ENCODE measurements around the gene EXTL1. TPM values are rescaled to one million over a fixed set of nuclear protein-coding genes. Genes with fewer than 3 reads are reported as not detected.

The EXTL1 gene
- total RNA-seq, 1 donor from 2014 or later = 1.8 TPM

- DNase-seq (ENCODE audit: low spot score) = no peak
- Mint-ChIP-seq H3K27ac (ENCODE audit: unreplicated experiment) (no peak overlapping the region), H3K9me3 (ENCODE audit: unreplicated experiment) (no peaks in the 10 kb centered on the region), H3K27me3 (ENCODE audit: unreplicated experiment) (peaks cover 24% of the 10 kb centered on the region), H3K36me3 (ENCODE audit: low read depth, unreplicated experiment) (no peaks in the 10 kb centered on the region), H3K4me1 (ENCODE audit: unreplicated experiment) (peaks cover 14% of the 10 kb centered on the region), H3K4me3 (ENCODE audit: unreplicated experiment) (no peak overlapping the region)
- TF ChIP-seq, protein P1, sequence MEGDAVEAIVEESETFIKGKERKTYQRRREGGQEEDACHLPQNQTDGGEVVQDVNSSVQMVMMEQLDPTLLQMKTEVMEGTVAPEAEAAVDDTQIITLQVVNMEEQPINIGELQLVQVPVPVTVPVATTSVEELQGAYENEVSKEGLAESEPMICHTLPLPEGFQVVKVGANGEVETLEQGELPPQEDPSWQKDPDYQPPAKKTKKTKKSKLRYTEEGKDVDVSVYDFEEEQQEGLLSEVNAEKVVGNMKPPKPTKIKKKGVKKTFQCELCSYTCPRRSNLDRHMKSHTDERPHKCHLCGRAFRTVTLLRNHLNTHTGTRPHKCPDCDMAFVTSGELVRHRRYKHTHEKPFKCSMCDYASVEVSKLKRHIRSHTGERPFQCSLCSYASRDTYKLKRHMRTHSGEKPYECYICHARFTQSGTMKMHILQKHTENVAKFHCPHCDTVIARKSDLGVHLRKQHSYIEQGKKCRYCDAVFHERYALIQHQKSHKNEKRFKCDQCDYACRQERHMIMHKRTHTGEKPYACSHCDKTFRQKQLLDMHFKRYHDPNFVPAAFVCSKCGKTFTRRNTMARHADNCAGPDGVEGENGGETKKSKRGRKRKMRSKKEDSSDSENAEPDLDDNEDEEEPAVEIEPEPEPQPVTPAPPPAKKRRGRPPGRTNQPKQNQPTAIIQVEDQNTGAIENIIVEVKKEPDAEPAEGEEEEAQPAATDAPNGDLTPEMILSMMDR (IDR thresholded peaks at IDR 0.05; ENCODE audit: unreplicated experiment) = no peak
Observed at GRCh38 chr1:26046246-26047095, 24.9 kb downstream of the EXTL1 start.

GRCh38 chr1:26047278-26047874, 25.8 kb downstream of the EXTL1 start:
- TF ChIP-seq, protein P1 (IDR thresholded peaks at IDR 0.05; ENCODE audit: unreplicated experiment) = no peak
- DNase-seq (ENCODE audit: low spot score) = no peak
- Mint-ChIP-seq H3K27me3 (ENCODE audit: unreplicated experiment) (peaks cover 21% of the 10 kb centered on the region), H3K4me1 (ENCODE audit: unreplicated experiment) (peaks cover 14% of the 10 kb centered on the region), H3K36me3 (ENCODE audit: low read depth, unreplicated experiment) (no peaks in the 10 kb centered on the region), H3K27ac (ENCODE audit: unreplicated experiment) (no peak overlapping the region), H3K9me3 (ENCODE audit: unreplicated experiment) (no peaks in the 10 kb centered on the region), H3K4me3 (ENCODE audit: unreplicated experiment) (no peak overlapping the region)

DNA sequence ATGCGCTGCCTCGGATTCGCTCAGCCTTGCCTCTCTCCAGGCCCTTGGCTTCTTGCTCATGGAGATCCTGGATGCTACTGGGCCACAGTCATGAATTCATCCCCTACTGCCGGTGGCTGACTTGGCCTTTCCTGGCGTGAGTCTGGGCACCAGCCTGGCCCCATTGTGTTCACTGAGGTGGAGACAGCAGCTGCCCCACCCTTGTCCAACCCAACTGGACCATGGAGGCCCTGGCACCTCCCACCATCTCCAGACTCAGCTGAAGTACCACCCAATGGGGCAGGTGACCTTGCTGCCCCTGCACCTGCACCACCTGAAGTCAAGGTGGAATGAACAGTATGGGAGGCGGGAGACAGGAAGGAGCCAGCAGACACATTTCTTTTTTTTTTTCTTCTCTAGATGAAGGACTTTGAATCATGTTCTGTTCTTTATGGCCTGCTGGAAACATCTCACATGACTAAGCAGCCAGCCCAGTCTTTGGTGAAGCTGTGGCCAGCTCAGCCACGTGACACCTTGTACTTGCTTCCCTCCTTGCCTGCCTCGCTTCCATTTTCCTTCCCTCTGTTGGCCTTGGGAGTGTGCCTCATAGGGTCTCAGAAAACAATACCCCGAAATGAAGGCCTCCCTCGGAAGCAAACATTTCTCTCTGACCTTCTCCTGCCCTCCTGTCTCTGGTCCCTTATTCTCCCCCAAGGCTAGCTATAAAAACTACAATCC, 28.1 kb downstream of the EXTL1 start:
- no peaks in the 10 kb centered on the region for H3K9me3 Mint-ChIP-seq (ENCODE audit: unreplicated experiment)
- TF ChIP-seq, protein P1 (IDR thresholded peaks at IDR 0.05; ENCODE audit: unreplicated experiment) = no peak
- DNase-seq (ENCODE audit: low spot score) = no peak
- H3K4me3 Mint-ChIP-seq (ENCODE audit: unreplicated experiment) = no peak overlapping the region
- H3K4me1 Mint-ChIP-seq (ENCODE audit: unreplicated experiment) = peaks cover 22% of the 10 kb centered on the region
- no peak overlapping the region for H3K27ac Mint-ChIP-seq (ENCODE audit: unreplicated experiment)
- peaks cover 16% of the 10 kb centered on the region for H3K27me3 Mint-ChIP-seq (ENCODE audit: unreplicated experiment)
- no peaks in the 10 kb centered on the region for H3K36me3 Mint-ChIP-seq (ENCODE audit: low read depth, unreplicated experiment)

- H3K27me3 Mint-ChIP-seq (ENCODE audit: unreplicated experiment) = peaks cover 10% of the 10 kb centered on the region
- peaks cover 17% of the 10 kb centered on the region for H3K4me1 Mint-ChIP-seq (ENCODE audit: unreplicated experiment)
- H3K4me3 Mint-ChIP-seq (ENCODE audit: unreplicated experiment) = no peak overlapping the region
- TF ChIP-seq, protein P1 (IDR thresholded peaks at IDR 0.05; ENCODE audit: unreplicated experiment) = no peak
- DNase-seq (ENCODE audit: low spot score) = no peak
- H3K36me3 Mint-ChIP-seq (ENCODE audit: low read depth, unreplicated experiment) = no peaks in the 10 kb centered on the region
- no peak overlapping the region for H3K27ac Mint-ChIP-seq (ENCODE audit: unreplicated experiment)
- no peaks in the 10 kb centered on the region for H3K9me3 Mint-ChIP-seq (ENCODE audit: unreplicated experiment)
Observed at GRCh38 chr1:26050248-26050640, 28.7 kb downstream of the EXTL1 start.

Data from endothelial cell (in vitro differentiated cells).